Renal pelvis (tissue), 4 donors: ENCODE data around the gene ASTN1. TPM values are rescaled to one million over a fixed set of nuclear protein-coding genes. Genes with fewer than 3 reads are reported as not detected.
"Not testable (repeated sequence)": the region's sequence is repeated elsewhere in the genome, so short reads cannot be mapped to it uniquely, and the experiment has no call there.

ENCODE experiments used
- DNase-seq: peaks from one replicate; pipeline ENCODE4 v3.0.0-alpha.2; 2013
- polyA plus RNA-seq, 3 donors: library from polyadenylated mRNA; unstranded; fragments of 120-200 nt; gene quantifications; one replicate each; pipeline ENCODE4 v1.2.1, GENCODE V29; 2013; ENCODE audit not compliant: insufficient read length in 3 of 3

ASTN1 gene
- polyA plus RNA-seq, 3 donors, result 1.2 to 2.0 (median 1.6) TPM

DNA sequence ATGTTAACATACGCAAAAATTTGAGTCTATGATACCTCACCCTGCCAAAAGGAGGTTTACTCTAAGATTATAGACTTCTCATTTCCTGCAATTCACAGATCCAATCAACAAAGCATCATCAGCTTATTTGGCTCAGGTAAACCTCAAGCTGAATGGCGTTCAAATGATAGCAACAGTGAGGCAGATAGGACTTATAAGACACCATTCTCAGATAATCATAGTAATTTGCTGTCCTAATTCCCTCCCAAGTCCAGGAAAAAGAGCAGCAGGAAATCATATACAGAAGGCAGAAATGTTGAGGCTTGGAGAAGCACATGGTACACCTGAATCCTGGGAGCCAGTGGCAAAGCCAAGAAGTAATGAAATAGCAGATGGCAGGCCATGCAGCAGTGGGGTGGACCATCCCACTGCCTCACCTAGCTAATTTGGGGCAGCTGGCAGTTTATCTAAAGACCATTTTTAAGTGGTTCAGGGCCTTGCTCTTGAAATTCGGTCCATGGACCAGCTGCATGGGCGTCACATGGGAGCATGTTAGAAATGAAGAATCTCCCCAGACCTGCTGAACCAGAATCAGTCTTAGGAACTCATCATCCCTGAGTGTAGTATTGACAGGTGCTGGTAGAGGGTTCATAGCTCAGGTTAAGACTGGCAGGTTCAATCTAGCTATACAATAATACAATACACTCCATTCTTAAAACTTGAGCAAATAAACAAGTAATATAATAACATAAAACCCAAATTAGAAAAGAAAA lies 57.7 kb downstream of the ASTN1 start:
- DNase-seq, result no peak

DNA sequence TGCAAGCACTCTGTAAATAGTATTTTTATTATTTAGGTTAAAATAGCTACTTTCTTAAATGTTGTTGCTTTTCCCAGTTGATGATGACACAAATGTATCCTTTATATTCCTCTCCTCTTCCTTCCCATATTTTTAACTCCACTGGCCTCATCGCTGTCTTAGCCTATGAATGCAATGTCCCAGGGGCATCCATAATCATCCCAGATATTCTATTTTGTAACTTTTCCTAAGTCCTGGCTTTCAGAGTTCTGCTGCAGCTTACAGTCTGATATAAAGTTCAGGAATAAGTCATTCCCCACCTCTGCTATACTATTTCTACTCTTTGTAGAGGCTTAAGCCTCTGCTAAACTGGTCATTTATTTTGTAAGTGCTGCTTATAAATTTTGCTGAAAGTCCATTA lies 58.3 kb downstream of the ASTN1 start:
- no peak for DNase-seq

- DNase-seq, result no peak
These were observed 61.3 kb downstream of the ASTN1 start for GRCh38 chr1:177103005-177103852.

DNA sequence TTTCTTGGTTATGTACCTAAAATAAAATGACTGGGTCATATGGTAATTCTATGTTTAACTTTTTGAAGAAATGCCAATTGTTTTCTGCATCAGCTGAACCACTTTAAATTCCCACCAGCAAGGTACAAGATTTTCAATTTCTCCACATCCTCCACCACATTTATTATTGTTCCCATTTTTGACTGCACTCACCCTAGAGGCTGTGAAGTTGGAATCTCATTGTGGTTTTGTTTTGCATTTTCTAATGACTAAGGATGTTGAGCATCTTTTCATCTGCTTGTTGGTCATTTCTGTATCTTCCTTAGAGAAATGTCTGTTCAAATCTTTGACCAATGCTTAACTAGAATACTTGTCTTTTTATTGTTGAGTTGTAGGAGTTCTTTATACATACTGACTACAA lies 72.5 kb downstream of the ASTN1 start:
- no peak for DNase-seq

DNA sequence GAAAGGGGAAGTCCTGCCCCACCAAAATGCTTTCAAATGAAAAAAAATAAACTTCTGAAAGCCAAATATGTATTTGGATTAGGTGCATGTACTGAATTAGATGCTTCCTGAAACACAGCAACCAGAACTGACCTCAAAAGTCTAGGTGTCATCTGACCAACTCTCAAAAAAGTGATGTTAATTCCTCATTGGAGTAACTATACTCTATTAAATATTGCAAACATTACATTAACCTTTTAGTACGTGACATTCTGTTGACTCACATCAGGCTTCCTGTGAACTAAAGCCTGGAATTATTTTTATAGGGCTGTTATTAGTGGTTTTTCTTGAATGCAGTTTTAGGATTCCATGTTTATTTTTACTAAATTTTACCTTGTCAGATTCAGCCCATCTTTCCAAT lies 73.5 kb downstream of the ASTN1 start:
- DNase-seq, result no peak

DNA sequence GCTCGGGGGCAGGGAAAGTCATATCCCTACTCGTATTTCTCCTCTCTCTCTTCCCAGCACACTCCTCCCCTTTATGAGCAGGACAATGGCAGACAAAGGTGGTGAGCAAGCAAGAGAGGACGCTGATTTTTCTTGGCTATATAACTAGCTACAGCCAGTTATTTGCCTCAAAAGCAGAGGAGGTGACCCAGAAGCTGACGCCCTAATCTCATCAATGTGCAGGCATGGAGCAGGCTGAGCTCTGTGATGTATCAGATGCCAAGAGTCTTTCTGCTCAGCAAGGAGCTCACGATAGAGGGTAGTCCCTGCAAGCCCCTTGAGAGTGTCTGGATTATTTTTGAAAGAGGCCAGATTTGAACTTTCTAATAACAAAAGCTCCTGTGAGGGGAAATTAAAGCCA lies 75.5 kb downstream of the ASTN1 start:
- DNase-seq, result no peak

- DNase-seq, result no peak
These were observed 81.4 kb downstream of the ASTN1 start for GRCh38 chr1:177082855-177083693.

- DNase-seq, result no peak
These were observed 83.9 kb downstream of the ASTN1 start for GRCh38 chr1:177080564-177080963.

GRCh38 chr1:177077734-177078499 lies 86.6 kb downstream of the ASTN1 start:
- DNase-seq, result no peak

DNA sequence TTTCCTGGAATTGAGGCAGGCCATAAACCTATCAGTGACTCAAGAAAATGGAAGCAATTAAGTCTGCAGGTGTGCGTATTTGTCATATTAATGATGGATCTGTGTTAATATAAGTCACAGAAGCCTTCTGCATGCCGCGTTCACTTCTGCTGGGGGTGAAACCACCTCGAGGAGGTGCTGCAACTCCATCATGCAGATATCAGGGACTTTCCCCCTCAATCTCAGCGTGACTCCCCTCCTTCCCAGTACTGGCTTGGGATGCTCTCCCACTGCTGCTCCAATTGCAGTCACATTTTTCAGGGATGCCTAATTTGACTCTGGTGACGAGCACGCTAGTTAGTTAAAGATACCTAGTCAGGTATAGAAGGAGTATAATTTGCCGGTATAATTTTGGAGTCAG lies 87.5 kb downstream of the ASTN1 start:
- no peak for DNase-seq

DNA sequence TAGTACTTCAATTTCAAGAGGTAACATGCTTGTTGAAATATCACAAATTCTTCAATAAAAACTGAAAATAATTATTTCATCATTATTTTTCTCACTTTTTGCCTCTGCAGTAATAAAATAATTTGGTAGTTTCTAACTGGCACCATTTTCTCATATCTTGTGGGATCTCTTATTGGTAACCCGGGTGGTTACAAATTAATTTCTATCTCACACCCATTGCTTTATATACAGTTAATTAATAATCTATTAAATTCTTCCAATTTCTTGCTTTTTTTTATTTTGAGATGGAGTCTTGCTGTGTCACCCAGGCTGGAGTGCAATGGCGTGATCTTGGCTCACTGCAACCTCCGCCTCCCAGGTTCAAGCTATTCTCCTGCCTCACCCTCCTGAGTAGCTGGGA lies 89.7 kb downstream of the ASTN1 start:
- not testable (repeated sequence) for DNase-seq

DNA sequence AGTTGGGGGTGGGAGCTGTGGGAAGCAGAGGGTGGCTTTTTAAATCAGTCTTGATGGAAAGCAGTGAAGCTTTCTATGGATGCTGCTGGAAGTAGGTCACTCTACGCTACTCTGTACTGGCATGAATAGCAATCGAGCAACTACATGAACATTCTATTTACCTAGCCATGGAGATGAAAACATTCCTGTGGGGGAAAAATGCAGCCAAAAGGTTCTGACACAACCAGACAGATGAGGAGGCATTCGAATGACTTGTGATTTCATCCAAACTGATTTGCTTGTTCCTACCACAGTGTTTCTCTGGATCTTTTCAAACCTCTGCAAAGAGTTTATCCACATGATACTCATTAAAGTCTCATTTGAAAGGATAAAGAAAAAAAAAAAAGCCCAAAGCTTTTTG lies 95.0 kb downstream of the ASTN1 start:
- no peak for DNase-seq

DNA sequence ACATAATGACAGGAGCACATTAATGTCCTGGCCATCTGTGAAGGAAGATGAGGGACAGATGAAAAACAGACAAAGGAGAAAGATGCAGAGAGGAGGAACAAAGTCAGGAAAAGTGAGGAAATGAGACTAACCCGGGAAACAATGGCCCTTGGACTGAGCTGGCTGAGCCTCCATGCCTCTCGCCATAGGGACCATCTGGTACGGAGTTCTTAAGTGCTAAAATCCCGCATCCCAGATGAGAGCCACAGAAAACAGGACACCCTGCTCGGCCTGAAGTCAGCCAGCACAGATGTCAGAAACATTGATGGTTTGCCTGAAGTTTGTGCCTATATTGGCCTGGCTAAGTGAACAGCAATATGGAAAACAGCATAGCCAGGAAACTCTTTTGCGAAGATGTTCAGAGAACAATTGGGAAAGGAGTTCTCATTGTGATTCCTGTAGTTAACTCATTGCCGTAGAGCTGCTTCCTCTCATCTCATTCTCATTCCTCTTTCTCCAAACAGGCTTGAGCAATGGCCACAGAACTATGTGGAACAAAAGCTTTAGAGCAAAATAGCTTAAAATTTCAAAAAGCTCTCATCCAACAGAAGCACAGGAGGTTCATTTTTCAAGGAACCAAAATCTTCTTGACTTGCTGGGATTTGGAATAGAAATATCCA lies 96.6 kb downstream of the ASTN1 start:
- no peak for DNase-seq

GRCh38 chr1:177065430-177065829 lies 99.1 kb downstream of the ASTN1 start:
- no peak for DNase-seq

- no peak for DNase-seq
These were observed 100.9 kb downstream of the ASTN1 start for GRCh38 chr1:177063648-177064047.

DNA sequence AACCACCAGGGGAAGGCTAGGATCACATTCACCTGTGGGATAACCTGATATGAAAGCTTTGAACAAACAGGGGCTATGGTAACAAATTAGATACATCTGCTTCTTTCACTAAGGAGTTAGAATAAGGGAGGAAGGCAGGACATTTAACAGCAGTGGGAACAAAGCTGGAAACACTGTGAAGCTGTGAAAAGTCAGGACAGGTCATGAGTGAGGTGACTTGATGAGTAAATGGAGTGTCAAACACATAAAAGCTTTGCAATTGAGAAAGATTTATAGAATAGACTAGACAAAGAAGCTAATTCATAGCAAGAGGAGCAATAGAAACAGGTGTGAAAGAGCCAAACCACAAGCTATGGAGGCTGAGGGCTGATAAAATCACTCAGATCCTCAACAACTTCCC lies 110.0 kb downstream of the ASTN1 start:
- peak; percentile 28 for DNase-seq

DNA sequence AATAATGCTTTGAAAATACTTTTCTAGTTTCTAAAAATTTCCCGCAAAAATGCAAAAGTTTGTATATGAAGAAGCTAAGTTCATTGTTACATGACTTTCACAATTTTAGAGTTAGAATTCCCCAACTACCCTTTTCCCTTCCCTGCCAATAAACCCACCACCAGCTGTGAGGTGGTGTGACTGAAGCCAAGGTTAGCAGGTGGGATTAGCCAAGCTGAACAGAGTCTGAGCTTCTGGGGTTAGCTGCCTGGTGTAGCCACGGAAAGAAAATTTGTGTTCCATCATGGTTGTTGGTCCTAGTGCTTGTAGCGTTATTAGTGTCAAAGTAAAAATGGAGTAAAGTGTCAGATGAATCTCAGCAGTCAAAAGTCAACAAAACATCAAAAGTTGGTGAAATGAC lies 110.9 kb downstream of the ASTN1 start:
- DNase-seq, result no peak

- DNase-seq, result no peak
These were observed 116.0 kb downstream of the ASTN1 start for GRCh38 chr1:177048314-177049069.

GRCh38 chr1:177045151-177045550 lies 119.4 kb downstream of the ASTN1 start:
- peak; percentile 16 for DNase-seq

DNA sequence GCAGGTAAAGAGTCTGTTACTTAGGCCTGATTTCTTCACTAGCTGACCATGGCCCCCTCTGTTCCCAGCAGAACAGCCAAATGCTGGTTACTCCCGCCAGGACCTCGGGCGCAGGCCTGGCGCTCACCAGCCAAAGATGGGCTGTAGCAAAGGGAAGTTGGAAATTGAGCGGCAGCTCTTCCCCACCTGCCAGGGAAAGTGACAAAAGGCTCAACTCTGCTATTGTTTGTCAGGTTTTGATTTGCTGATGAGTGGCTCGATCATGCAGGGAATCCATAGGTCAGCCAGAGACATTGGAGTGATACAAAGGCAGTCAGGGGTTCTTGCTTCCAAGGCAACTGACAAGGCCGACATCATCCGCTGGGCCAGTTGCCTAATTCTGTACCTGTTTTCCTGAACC lies 120.1 kb downstream of the ASTN1 start:
- no peak for DNase-seq
